ENCODE data around the gene NDFIP1. TPM values are rescaled to one million over a fixed set of nuclear protein-coding genes. Genes with fewer than 3 reads are reported as not detected.

Gene NDFIP1
- total RNA-seq, 1 experiment from 2014 or later = 26.6 TPM

DNA sequence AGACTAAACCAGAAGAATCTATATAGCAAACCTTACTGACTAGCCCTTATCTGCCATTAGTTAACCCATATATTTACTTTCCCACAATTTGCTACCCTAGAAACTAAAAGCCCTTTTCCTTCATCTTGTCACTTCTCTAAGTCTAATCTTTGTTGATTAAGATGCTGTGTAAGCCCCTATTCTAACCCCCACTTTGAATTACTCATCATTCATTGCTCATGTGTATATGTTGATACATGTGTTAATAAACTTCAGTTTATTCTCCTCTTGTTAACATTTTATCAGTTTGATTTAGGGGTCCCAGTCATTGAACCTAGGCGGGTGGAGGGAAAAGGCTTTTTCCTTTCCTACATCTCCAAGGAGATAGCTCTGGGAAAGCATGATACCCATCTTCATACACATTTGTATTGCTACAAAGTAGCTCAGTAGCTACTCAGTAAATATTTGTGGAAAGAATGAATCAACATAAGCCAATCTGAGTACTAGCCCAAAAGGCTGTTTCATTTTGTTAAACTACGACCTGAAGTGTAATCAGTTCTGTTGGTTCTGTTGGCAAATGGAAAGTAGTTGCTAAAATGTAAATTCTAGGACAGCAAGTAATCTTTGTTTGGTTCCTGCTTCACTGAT, 35.1 kb upstream of the NDFIP1 start:
- H3T11ph ChIP-seq (ENCODE audit: low read length) = no peak overlapping the region
- no peaks in the 10 kb centered on the region for H3K79me1 ChIP-seq (ENCODE audit: insufficient read depth, low read depth, low read length, poor library complexity, severe bottlenecking)
- H4K5ac ChIP-seq (ENCODE audit: insufficient read length, low read depth, low read length) = no peak overlapping the region
- H2AFZ ChIP-seq (ENCODE audit: low read length) = no peak overlapping the region
- Mint-ChIP-seq H3K4me1 (peaks cover 0 to 4% of the 10 kb centered on the region in 2 experiments; a peak in 3 of 4 replicates), H3K27ac (no peak overlapping the region), H3K36me3 (ENCODE audit: insufficient read depth in 1 of 3, low read depth in 3 of 3) (peaks cover 4% of the 10 kb centered on the region in 3 experiments; a peak in 6 of 7 replicates), H3K9me3 (peaks cover 7 to 14% of the 10 kb centered on the region in 2 experiments), H3K4me3 (no peak overlapping the region), H3K27me3 (ENCODE audit: low read depth) (peaks cover 8% of the 10 kb centered on the region)
- no peak overlapping the region for H3K56ac ChIP-seq (ENCODE audit: insufficient read length, low read depth, low read length)
- no peak overlapping the region for H3K9ac ChIP-seq (ENCODE audit: extremely low read depth, insufficient read length, low read length)
- no peak overlapping the region for H4K91ac ChIP-seq (ENCODE audit: insufficient read length, low read depth, low read length)
- no peak overlapping the region for H2BK5ac ChIP-seq (ENCODE audit: insufficient read length, low read length)
- no peak overlapping the region for H2BK15ac ChIP-seq (ENCODE audit: low read depth, low read length)
- no peaks in the 10 kb centered on the region for H3K23me2 ChIP-seq (ENCODE audit: insufficient read length, low read depth, low read length, poor library complexity, severe bottlenecking)
- no peaks in the 10 kb centered on the region for H3K4me1 ChIP-seq (ENCODE audit: insufficient read depth, low read length)
- no peak overlapping the region for H2BK20ac ChIP-seq (ENCODE audit: low read depth, low read length, poor library complexity, severe bottlenecking)
- H3K27ac ChIP-seq (ENCODE audit: insufficient read length, low read depth, low read length) = no peak overlapping the region
- TF ChIP-seq, protein P1, sequence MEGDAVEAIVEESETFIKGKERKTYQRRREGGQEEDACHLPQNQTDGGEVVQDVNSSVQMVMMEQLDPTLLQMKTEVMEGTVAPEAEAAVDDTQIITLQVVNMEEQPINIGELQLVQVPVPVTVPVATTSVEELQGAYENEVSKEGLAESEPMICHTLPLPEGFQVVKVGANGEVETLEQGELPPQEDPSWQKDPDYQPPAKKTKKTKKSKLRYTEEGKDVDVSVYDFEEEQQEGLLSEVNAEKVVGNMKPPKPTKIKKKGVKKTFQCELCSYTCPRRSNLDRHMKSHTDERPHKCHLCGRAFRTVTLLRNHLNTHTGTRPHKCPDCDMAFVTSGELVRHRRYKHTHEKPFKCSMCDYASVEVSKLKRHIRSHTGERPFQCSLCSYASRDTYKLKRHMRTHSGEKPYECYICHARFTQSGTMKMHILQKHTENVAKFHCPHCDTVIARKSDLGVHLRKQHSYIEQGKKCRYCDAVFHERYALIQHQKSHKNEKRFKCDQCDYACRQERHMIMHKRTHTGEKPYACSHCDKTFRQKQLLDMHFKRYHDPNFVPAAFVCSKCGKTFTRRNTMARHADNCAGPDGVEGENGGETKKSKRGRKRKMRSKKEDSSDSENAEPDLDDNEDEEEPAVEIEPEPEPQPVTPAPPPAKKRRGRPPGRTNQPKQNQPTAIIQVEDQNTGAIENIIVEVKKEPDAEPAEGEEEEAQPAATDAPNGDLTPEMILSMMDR (conservative IDR thresholded peaks at IDR 0.05) = no peak
- DNase-seq = no peak
- H3K27me3 ChIP-seq (ENCODE audit: insufficient read depth, low read length) = no peaks in the 10 kb centered on the region
- H3K23ac ChIP-seq (ENCODE audit: insufficient read length, low read depth, low read length) = no peak overlapping the region
- H2BK120ac ChIP-seq (ENCODE audit: low read depth, low read length, poor library complexity, severe bottlenecking) = no peak overlapping the region
- no peak overlapping the region for H3K18ac ChIP-seq (ENCODE audit: insufficient read length, low read depth, low read length)
- no peaks in the 10 kb centered on the region for H3K9me3 ChIP-seq (ENCODE audit: control insufficient read depth, low read depth, low read length)
- H2BK12ac ChIP-seq (ENCODE audit: insufficient read length, low read depth, low read length) = no peak overlapping the region
- no peaks in the 10 kb centered on the region for H4K20me1 ChIP-seq (ENCODE audit: control insufficient read depth, insufficient read depth, insufficient read length)
- no CpG with 5 or more reads among the region's 2 CpGs for WGBS (ENCODE audit: extremely low coverage, insufficient read length, low lambda C conversion rate)
- no peak overlapping the region for H3K4me2 ChIP-seq (ENCODE audit: insufficient read depth, insufficient read length, low read length)
- no peak overlapping the region for H4K8ac ChIP-seq (replicated peaks; ENCODE audit: insufficient read length, low read depth, low read length)
- H3K4ac ChIP-seq (ENCODE audit: low read depth, low read length) = no peak overlapping the region
- no peak overlapping the region for H2AK5ac ChIP-seq (ENCODE audit: insufficient read length, low read length)
- H3K79me2 ChIP-seq (ENCODE audit: insufficient read depth, low read length) = no peaks in the 10 kb centered on the region
- no peak overlapping the region for H3K14ac ChIP-seq (ENCODE audit: insufficient read depth, low read length)

Measured in H9 (cell line).